NOMO-1 treated with dmso at 0.1 percent for 144 hours (cell line): ENCODE measurements around the gene ABCA8.
A peak's percentile ranks its signal among the peaks of the same experiment; 100 is the strongest.

ENCODE experiments used
- DNase-seq: peaks from one replicate; lab custom pipeline; 2025; ENCODE audit not compliant: unreplicated experiment; lab: John Stamatoyannopoulos, UW

Gene ABCA8

DNA sequence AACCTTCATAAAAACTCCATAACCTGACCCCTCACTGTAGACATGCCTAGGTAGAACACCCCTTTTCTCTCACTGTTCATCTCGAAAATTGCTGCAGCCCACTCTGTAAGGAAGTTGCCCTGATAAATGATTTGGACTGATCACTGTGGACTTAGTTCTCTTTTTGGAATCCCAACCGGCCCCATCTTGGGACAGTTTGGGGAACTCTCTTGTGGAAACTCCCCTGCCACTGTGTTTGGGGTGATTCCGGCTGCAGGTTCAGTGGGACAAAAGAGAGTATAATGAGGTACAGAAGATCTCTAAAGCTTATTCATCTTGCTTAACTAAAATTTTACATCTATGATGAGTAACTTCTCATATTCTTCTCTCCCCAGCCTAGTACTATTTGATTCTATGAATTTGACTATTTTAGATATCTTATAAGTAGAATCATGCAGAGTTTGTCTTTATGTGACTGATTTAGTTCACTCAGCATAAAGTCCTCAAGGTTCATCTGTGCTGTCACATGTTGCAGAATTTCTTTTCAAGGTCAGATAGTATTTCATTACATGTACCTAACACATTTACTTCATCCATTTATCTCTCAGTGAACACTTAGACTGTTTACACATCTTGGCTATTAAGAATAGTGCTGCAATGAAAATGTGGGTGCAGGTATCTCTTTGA is 84.9 kb downstream of the ABCA8 start:
- no peak for DNase-seq

DNA sequence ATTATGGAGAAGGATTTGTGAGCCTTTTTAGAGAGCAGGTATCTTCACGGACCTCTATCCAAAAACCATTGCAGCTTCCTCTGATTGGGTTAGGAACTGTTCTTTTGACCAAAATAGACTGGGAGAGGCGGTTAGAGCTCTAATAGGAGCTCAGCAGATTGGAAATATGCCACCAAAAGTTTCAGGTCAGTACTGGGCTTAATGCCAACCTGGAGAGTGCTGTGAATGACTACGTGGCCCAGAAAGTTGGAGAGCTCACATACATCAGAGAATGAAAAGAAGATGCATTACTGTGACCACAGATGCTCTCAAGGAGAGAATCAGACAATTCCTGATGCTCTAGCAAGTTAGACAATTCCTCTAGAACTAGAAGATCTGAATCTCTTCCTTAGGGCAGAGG is 86.5 kb downstream of the ABCA8 start:
- DNase-seq = no peak

DNA sequence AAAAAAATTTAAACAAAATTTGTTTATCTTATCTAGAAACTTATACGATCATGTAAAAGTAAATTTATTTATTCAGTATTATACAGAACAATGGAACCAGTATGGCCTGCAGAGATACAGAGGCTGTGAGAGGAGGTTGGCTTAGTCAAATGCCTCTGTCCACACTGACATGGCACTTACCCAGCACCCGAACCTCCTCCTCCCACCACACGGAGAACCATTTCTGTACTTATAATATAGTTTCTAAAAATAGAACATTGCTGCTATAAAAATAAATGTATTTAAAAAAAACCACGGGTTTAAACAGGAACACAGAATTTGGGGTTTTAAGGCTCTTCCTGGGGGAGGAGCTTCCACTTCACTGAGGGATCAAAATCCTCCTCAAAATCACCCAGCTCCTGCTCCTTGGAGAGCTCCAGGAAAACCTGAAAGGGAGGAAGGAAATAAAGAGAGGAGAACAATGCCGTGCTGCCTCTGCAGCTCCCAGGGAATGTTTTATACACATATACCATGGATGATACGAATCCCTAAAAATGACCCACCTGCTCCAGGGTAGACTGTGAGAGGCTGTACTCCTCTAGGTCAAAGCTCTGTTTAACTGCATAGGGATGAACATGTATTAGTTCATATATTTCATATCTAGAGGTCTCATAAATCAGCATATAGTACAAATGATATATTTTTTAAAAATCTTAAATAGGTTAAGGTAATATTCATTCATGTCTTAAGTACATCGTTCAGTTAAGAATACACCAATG is 87.3 kb downstream of the ABCA8 start:
- peak; percentile 43 for DNase-seq

GRCh38 chr17:68865584-68865983 is 89.6 kb downstream of the ABCA8 start:
- no peak for DNase-seq

GRCh38 chr17:68863091-68863652 is 92.0 kb downstream of the ABCA8 start:
- no peak for DNase-seq

- DNase-seq = no peak
Observed at GRCh38 chr17:68861602-68862001, 93.6 kb downstream of the ABCA8 start.

GRCh38 chr17:68860941-68861340 is 94.3 kb downstream of the ABCA8 start:
- no peak for DNase-seq

- no peak for DNase-seq
Observed at GRCh38 chr17:68854452-68854851, 100.7 kb downstream of the ABCA8 start.

DNA sequence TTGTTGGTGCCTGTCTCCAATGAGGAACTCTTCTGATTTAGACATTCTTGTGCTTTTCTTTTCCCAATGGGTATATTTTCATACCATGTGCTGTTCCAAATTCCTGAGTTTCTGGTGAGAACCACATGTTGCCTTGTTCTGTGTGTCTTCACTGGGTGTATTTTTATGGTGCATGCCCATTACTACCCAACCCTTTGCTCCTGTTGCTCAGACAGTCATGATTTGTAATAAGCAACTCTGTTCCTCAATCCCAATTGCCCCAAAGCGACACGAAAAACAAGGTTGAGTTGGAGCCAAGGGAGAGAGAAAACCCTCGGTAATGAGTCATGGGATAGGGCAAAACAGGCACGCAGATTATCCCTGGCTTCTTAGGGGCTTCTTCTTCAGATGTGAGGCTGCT is 101.8 kb downstream of the ABCA8 start:
- no peak for DNase-seq

DNA sequence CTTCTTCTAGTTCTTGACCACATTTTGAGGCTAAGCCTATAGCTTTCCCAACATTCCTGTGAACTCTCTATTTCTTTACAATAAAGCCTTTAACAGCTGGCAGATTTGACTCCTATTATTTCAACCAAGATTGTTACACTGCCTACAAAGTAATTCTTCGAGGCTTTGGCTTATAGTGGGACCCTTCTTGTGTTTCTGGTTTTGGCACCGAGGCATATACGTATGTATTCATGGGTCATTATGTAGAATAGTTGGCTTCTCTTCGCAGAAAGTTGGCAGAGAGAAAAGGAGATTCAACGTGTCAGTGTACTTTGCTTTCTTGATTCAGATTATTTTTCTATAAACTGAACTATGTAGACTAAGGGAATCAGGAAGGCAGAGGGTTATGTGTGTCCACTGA is 102.2 kb downstream of the ABCA8 start:
- no peak for DNase-seq

GRCh38 chr17:68851890-68852289 is 103.3 kb downstream of the ABCA8 start:
- no peak for DNase-seq

- DNase-seq = no peak
Observed at GRCh38 chr17:68850749-68851510, 104.3 kb downstream of the ABCA8 start.

GRCh38 chr17:68849673-68850610 is 105.2 kb downstream of the ABCA8 start:
- DNase-seq = no peak

DNA sequence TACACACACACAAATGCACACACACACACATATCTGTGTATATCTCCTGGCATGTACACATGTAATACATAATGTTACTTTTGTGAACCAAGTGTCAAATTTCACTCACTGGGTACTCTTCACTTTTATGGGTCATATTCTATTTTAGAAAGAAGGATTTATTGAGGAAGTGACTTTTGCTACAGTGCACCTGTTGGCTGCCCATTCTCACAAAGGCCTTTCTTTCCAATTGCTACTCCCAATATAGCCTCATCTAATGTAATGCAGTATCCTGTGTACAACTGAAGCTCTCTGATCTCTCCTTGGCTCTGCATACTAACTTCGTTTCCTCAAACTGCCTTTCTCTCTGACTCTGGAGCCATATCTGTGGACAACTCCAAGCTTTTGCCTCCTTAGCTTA is 107.5 kb downstream of the ABCA8 start:
- no peak for DNase-seq

GRCh38 chr17:68843522-68843921 is 111.7 kb downstream of the ABCA8 start:
- DNase-seq = no peak

DNA sequence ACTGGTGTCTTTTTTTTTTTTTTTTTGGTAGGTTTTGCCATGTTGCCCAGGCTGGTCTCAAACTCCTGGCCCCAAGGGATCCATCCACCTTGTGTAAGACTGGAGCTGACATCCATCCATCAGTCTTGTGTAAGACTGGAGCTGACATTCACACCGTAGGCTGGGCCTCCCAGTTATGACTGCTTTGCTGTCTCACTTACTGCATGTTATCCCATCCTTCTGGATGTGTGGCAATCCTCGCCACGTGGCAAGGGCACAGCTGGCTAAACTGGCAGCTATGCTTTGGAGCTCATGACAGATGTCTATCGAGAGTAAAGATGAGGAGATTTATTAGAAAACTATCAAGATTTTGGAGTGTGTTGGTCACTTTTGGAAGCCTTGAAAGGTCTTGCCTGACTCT is 115.1 kb downstream of the ABCA8 start:
- no peak for DNase-seq

DNA sequence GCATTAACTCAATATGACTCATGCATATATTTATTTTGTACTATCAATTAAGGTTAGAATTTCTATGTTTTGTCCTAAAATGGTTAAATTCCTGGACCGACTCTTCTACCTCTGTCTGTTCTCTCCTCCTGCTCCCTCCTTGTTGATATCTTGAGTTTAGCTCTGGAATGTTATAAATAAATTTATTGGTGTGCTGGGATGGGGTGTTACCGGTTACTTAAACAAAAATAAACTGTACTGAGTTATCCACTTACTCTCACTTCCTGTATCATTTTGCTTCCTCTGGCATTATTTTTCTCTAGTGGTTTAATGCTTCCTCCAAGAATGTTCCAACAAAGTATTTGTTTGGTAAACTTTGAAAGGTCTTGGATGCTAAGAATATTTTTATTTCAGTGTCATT is 120.1 kb downstream of the ABCA8 start:
- DNase-seq = no peak

- DNase-seq = no peak
Observed at GRCh38 chr17:68834328-68834836, 120.8 kb downstream of the ABCA8 start.

DNA sequence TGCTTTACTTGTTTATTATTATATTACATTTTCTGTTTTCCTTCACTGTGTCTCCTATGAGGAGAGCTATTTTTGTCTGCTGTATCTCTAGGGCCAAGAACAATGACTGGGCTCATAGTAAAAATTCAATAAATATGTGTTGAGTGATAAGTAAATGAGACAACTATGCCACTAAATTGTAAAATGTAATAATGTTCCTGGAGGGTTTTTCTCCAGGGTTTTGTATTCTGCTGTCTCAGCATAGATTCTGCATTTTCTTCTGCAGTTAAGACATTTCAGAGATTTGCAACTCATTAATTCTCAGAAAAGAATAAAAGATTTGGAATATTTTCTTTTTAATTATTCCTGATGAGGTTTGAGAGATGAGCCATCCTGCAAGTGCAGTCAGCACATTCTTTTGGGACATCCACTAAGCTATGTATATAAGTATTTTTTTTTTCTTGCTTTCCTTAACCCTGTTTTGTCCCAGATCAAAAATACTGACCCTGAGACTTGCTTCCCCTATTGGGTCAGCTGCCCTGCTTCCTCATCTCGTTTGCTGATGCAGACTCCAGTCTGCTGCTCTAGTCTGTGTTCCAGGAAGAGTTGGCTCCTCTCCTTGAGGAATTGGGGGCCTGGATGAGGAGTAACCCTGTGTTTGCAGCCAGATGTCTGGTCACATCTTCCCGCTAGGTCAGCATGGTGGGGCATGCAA is 122.9 kb downstream of the ABCA8 start:
- no peak for DNase-seq

DNA sequence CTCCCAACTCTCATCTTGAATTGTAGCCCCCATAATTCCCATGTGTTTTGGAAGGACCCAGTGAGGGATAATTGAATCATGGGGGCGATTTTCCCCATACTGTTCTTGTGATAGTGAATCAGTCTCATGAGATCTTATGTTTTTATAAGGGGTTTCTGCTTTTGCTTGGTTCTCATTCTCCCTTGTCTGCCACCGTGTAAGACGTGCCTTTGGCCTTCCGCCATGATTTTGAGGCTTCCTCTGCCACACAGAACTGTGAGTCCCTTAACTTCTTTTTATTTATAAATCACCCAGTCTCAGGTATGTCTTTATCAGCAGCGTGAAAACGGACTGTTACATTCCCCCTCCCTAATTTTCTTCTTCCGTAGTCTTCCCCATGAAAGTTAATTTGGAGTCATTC is 124.0 kb downstream of the ABCA8 start:
- no peak for DNase-seq
